DMS79 treated with DMSO at 0.1 percent for 48 hours (cell line): ENCODE results near the gene KITLG.
"Not testable (repeated sequence)": the region's sequence is repeated elsewhere in the genome, so short reads cannot be mapped to it uniquely, and the experiment has no call there.

Experiments used
- DNase-seq: peaks from one replicate; lab custom pipeline; 2025; lab: John Stamatoyannopoulos, UW

KITLG gene

GRCh38 chr12:88538697-88539096, 41.6 kb downstream of the KITLG start:
- no peak for DNase-seq

- DNase-seq: no peak
Observed at GRCh38 chr12:88538250-88538649, 42.0 kb downstream of the KITLG start.

DNA sequence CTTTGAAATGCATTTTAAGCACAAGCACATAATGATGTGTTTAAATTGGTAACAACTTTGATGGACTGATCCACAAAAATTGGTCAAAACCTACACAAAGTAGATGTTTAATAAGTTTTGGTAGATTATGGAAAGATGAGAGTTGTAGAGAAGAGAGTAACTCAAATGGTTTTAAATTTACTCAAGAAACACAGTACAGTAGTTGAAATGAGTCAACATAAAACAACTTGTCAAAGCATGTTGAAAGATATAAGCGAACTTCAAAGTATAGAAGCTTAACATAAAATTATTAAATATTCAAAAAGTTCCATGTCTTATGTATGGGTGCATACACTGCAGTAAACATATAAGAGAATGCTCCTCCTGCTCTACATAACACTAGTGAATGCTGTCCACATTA, 49.4 kb downstream of the KITLG start:
- no peak for DNase-seq

DNA sequence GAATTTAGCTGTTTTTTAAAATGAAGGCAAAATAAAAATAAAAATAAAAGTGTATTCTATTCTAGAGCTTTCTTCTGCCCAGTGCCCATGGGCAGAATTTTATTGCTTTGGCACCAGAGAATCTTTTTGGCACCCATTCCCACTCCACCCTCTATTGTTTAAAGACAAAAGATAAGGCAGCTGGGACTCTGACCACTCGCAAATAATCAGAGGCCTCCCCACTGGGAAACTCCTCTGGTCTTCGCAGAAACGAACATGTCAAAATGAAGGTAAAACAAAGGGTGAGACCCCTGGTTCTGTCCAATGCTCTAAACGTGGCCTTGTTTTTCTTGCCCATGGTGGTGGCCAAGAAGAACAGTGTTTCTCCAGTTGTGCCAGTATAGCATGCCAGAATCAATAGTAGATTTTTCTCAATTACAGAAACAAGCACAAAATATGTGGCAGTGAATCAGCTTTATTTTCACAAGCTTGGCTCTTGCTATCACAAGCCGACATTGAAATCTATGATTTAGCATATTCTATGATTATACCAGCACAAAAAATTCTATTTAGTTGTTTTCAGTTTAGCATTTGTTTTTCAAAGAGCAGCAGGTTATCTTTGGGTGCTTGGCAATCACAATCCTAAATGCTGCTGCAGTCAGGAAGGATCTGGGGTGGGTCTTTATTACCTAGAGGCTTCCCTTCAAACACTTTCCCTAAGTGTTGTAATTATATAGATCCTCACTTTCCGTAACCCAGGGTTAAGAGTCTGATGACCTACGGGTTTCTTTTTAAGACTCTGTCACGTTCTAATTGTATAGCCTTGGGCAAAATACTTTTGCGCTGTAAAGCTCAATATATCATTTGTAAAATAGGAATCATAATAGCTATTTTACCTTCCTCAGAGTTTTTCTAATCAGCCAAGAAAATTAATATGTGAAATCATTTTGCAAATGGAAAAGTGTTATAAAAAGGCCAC, 50.5 kb downstream of the KITLG start:
- no peak for DNase-seq

GRCh38 chr12:88522961-88523360, 57.3 kb downstream of the KITLG start:
- no peak for DNase-seq

DNA sequence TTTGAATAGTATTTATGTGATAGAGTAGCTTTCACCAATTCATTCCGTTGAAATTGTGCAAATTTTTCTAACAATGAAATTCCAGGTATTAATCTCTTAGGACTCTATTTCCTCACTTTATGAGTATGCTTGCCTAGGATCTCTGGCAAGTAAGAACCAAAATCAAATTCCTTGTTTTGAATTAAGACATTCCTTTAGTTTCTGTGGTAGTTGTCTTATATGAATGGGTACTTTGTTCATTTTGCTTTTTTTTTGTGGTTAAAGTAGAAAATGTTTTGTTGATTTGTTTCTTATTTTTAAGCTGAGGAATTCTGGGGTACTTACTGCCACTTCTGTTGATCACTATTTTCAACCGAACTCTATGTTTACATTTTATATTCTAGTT, 59.8 kb downstream of the KITLG start:
- DNase-seq: no peak

- no peak for DNase-seq
Observed at GRCh38 chr12:88519802-88520435, 60.4 kb downstream of the KITLG start.

DNA sequence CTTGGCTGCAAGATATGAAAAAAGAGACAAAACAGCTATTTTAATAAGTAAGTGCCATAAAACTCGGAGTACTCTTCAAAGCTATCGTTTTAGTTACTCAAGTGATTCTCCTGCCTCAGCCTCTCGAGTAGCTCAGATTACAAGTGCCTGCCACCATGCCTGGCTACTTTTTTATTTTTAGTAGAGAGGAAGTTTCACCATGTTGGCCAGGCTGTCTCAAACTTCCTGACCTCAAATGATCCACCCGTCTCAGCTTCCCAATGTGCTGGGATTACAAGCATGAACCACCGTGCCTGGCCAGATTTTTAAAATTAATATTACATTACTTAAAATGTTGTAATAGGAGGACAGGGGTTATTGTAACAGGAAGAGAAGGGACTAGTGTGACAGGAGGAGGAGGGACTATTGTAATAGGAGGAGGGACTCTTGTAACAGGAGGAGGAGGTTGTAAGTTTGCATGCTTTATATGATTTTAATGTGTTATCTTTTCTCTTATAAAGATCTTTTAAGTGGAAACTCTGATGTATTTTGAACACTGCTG, 61.3 kb downstream of the KITLG start:
- no peak for DNase-seq

- DNase-seq: no peak
Observed at GRCh38 chr12:88516811-88517210, 63.5 kb downstream of the KITLG start.

DNA sequence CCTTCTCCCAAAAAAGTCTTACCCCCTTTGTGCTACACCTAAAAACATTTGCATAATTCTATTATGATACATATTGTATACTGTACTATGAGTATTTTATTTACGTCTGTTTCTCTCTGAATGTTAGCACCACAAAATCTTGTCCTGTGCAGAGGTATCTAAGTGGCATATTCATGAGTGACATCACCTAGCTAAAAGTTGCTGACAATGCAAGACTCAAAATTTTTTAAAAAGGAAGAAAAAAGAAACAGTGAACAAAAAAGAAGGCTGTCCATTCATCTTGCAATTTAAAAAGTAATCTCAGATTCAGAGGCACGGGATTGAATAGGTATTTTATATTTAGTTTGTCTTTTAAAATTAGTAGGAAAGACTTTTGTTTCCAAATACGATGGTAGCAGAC, 69.4 kb downstream of the KITLG start:
- DNase-seq: no peak

DNA sequence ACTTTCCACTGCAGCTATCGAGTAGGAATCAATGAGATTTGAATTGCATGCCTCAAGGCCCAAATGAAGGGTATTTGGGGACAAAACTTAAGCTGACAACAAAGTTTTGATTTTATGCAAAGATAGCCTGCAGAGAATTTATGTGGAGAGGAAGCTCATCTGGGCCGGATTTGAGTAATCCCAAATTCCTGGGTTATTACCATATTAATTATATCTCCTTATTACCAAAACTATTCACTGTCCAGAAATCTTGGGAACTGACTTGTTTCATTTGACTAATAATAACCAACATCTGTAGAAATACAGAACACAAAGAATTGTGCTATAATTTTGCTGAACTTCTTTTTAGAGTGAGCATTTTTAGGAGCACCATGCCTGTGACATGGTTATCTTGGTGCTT, 70.4 kb downstream of the KITLG start:
- no peak for DNase-seq

GRCh38 chr12:88509347-88509746, 70.9 kb downstream of the KITLG start:
- DNase-seq: no peak

- DNase-seq: not testable (repeated sequence)
Observed at GRCh38 chr12:88507851-88508250, 72.4 kb downstream of the KITLG start.

- DNase-seq: no peak
Observed at GRCh38 chr12:88507270-88507669, 73.0 kb downstream of the KITLG start.

DNA sequence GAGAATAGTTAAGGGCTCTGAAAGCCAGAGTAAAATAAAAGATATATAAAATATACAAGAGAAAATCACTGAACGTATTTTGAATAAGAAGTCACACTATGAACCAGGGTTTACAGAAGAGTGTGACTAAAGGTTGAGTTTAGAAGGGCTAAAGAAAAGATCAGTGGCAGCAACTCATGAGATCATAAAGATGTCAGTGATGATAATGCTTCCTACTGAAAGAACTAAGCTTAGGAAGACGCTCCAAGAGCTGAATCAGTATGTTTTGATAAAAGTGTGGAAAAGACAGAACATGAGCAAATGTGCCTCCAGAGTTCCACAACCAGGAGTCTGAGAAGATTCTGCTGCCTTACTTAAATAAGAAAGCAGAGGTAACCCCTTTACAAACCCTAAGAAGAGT, 74.6 kb downstream of the KITLG start:
- no peak for DNase-seq

GRCh38 chr12:88503281-88503703, 77.0 kb downstream of the KITLG start:
- no peak for DNase-seq

DNA sequence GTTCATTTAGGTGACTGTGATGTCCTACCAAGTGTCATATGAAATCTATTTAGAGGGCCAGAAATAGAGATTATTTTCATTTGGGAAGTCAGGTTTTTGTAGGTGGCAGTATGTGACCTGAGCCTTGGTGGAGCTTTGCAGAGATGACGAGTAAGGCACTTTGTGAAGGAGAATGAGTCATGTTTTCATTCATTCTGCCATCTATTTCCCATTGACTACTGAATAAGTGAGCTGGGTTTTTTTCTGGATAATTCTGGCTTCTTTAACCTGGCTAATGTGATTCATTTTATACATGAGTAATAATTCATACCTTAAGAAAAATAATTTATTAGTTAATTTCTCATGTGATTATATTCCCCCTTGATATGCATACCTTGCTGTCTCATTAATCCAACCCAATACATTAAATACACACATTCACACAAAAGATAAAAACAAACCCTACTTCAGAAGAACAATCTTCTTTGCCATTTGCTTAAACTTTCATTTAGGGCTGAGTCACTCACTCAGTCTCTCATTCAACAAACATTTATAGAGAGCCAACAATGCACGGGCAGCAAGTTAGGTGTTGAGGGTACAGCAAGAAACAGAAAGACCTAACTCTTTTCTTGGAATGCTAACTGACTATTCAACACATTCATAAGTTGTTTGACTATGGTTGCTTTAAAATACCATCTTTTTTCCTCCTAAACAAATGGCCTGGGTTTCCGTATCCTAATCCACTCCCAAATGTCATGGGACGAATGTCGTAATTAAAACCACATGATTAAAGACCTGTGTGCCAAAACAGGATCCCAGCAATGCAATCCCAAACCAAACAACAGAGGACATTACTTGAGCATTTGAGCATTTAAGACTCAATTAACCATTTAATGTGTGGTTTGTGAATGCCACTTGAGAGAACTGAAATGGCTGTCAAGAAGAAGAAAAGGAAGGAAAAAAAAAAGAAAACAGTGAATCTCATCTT, 78.0 kb downstream of the KITLG start:
- DNase-seq: no peak

DNA sequence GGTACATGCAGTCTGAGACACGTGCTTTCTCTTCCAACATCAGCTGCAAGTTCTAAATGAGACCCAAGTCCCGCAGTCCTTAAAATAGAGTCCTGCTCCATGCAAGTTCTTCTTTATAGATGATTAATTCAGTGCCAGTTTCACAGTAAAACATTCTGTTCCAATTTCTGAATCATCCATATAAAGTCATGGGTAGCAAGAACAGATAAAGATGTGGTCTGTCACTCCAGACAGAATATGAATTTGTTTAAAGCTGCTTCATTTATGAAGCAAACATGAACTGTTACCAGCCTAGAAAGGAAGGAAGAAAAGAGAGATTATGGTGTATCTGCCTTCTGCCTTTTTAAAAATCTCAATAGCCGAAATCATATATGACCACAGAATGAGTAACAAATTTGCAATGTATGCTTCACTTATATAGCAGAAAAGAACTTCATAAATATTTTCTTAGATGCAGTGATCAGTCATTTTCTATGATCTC, 83.3 kb downstream of the KITLG start:
- DNase-seq: no peak

GRCh38 chr12:88496429-88496828, 83.8 kb downstream of the KITLG start:
- no peak for DNase-seq

DNA sequence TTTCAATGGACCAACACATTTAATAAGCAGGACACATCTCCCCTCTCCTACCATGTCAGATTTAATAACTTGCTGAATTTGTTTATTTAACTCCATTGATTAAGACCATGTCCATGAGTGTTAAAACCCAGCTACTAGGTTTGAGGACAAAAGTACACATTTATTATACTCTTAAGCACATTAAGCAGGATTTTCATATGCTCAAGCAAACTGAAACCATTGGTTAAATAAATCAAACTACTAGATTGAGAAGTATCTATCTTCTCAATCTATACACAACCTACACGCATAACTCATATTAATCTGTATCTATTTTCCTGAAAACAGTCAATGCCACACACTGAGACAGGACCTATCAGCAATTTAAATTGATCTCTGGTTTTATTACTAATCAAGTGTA, 85.2 kb downstream of the KITLG start:
- no peak for DNase-seq

DNA sequence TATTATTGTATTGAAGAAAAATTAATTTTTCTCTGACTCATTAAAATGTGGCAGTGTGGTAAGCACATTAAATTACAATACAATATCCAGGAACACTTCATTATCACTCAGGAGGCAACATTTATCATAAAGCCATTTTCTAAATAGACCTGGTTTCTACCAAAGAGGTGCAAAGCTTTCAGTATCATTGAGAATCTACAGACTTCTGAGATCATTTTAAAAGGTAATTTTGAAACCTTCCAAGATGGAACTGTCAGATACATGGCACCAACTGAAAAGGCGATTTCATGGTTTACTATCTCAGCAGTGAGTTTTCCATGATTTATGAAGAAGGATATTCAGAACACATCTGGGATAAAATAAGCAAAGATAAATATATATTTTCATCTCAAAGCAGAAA, 85.8 kb downstream of the KITLG start:
- no peak for DNase-seq

DNA sequence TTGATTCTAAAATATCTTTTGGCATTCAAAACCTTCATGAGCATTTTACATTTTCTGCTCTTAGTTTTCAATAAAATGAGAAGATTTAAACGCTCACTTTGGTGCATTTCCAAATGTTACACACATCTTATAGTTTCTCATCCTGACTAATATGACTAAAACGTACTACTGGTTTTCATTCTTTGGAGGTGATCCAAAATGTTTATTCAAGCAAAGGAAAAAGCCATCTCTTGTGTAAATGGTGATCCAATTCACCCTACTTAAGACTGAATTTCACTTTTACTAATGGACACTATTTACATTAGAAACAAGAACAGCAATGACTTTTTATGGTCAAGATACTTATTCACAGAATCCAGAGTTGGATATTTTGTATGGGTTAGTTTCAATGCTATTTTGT, 86.6 kb downstream of the KITLG start:
- DNase-seq: peak; percentile 55
